CD8-positive, alpha-beta memory T cell (primary cell): Measurements from ENCODE around the gene FAM89A. TPM values are rescaled to one million over a fixed set of nuclear protein-coding genes. Genes with fewer than 3 reads are reported as not detected.
A peak's percentile ranks its signal among the peaks of the same experiment; 100 is the strongest.
"Not testable (repeated sequence)": the region's sequence is repeated elsewhere in the genome, so short reads cannot be mapped to it uniquely, and the experiment has no call there.

ENCODE experiments used
- CTCF ChIA-PET: fragments of 350-600 bp; sonication (Branson Sonifier 250); formaldehyde crosslinking; loops from one replicate; lab custom pipeline; 2021; ENCODE audit warnings: antibody characterized with exemption; lab: Charles Lee
- POLR2A ChIA-PET: fragments of 350-600 bp; sonication (Branson Sonifier 250); formaldehyde crosslinking; loops from one replicate; lab custom pipeline; 2021; ENCODE audit warnings: antibody characterized with exemption; lab: Charles Lee
- DNase-seq, 5 donors: peaks; one replicate each; pipeline versions ENCODE4 v3.0.0 to v3.0.0-alpha.2; 2020 to 2022; ENCODE audit warnings: mixed read lengths in 1 of 5
- H3K27ac ChIP-seq: one replicate; pipeline ENCODE4 v1.7.0; 2013; ENCODE audit warnings: low read depth, mild to moderate bottlenecking, low read length, moderate library complexity
- H3K27me3 ChIP-seq: 2 replicates; pipeline ENCODE4 v1.7.0; 2013; ENCODE audit warnings: low read length, mild to moderate bottlenecking; ENCODE audit not compliant: insufficient read depth, poor library complexity, severe bottlenecking
- H3K36me3 ChIP-seq: 2 replicates; pipeline ENCODE4 v1.7.0; 2013; ENCODE audit warnings: mild to moderate bottlenecking, low read length, moderate library complexity; ENCODE audit not compliant: insufficient read depth
- H3K4me1 ChIP-seq: 2 replicates; pipeline ENCODE4 v1.7.0; 2013; ENCODE audit warnings: mild to moderate bottlenecking, low read length, moderate library complexity; ENCODE audit not compliant: insufficient read depth
- H3K4me3 ChIP-seq: 2 replicates; pipeline ENCODE4 v1.7.0; 2013; ENCODE audit warnings: mild to moderate bottlenecking, low read length
- H3K9me3 ChIP-seq: 2 replicates; pipeline ENCODE4 v1.7.0; 2013; ENCODE audit warnings: mild to moderate bottlenecking, low read length
- H3K27ac Mint-ChIP-seq, 8 donors: one replicate each; pipeline ENCODE4 v1.8.0; 2020 to 2021; ENCODE audit warnings: mixed read lengths in 8 of 8, mild to moderate bottlenecking in 6 of 8, inconsistent platforms in 3 of 8, moderate library complexity in 3 of 8
- H3K27me3 Mint-ChIP-seq, 2 donors: one replicate each; pipeline ENCODE4 v1.8.0; 2020 to 2021; ENCODE audit warnings: mixed read lengths in 2 of 2, mild to moderate bottlenecking in 1 of 2, moderate library complexity in 1 of 2
- H3K36me3 Mint-ChIP-seq, 3 donors: one replicate each; pipeline ENCODE4 v1.8.0; 2020 to 2021; ENCODE audit warnings: mixed read lengths in 3 of 3, inconsistent platforms in 1 of 3, mild to moderate bottlenecking in 1 of 3
- H3K4me1 Mint-ChIP-seq, 3 donors: one replicate each; pipeline ENCODE4 v1.8.0; 2020 to 2021; ENCODE audit warnings: mixed read lengths in 3 of 3, inconsistent platforms in 1 of 3, mild to moderate bottlenecking in 1 of 3
- H3K4me3 Mint-ChIP-seq, 7 donors: one replicate each; pipeline ENCODE4 v1.8.0; 2020 to 2021; ENCODE audit warnings: mixed read lengths in 7 of 7, mild to moderate bottlenecking in 6 of 7, moderate library complexity in 4 of 7, inconsistent platforms in 2 of 7
- H3K9me3 Mint-ChIP-seq, 5 donors: one replicate each; pipeline ENCODE4 v1.8.0; 2020 to 2022; ENCODE audit warnings: mixed read lengths in 5 of 5, mild to moderate bottlenecking in 3 of 5, moderate library complexity in 2 of 5, inconsistent platforms in 1 of 5
- polyA plus RNA-seq: library from polyadenylated mRNA; unstranded; fragments of 300-500 nt; fragmentation: Illumina TruSeq; gene quantifications from one replicate; pipeline ENCODE4 v1.2.3, GENCODE V29; 2021
- total RNA-seq, 2 experiments: library from RNA; stranded (reverse); gene quantifications; one replicate each; pipeline ENCODE4 v1.2.3, GENCODE V29; 2021

Gene FAM89A
- total and polyA plus RNA-seq, 3 experiments from 2014 or later: 10.5 to 14.8 (median 12.1) TPM

DNA sequence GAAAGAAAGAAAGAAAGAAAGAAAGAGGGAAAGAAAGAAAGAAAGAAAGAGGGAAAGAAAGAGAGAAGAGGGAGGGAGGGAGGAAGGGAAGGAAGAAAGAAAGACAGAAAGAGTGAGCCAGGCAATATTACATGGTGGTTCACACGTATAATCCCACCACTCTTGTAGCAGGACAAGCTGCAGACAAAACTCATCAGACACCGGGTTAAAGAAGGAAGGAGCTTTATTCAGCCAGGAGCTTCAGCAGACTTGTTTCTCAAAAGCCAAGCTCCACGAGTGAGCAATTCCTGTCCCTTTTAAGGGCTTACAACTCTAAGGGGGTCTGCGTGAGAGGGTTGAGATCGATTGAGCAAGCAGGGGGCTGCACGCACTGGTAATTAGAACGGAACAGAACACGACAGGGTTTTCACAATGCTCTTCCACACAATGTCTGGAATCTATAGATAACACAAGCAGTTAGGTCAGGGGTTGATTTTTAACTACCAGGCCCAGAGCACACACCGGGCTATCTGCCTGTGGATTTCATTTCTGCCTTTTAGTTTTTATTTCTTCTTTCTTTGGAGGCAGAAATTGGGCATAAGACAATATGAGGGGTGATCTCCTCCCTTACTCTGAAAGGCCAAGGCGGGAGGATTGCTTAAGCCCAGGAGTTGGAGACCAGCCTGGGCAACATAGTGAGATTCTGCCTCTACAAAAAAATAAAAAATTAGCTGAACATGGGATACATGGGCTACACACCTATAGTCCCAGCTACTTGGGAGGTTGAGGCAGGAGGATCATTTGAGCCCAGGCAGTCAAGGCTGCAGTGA lies 6.1 kb upstream of the FAM89A start:
- CTCF ChIA-PET, H3K9me3 ChIP-seq, H3K4me3 Mint-ChIP-seq, H3K27me3 ChIP-seq, H3K4me3 ChIP-seq, H3K36me3 Mint-ChIP-seq, H3K9me3 Mint-ChIP-seq, H3K27ac ChIP-seq, H3K36me3 ChIP-seq, DNase-seq, POLR2A ChIA-PET, H3K4me1 Mint-ChIP-seq, H3K27ac Mint-ChIP-seq, H3K4me1 ChIP-seq: not testable (repeated sequence)
- peaks cover 8 to 13% of the 10 kb centered on the region in 2 donors for H3K27me3 Mint-ChIP-seq

DNA sequence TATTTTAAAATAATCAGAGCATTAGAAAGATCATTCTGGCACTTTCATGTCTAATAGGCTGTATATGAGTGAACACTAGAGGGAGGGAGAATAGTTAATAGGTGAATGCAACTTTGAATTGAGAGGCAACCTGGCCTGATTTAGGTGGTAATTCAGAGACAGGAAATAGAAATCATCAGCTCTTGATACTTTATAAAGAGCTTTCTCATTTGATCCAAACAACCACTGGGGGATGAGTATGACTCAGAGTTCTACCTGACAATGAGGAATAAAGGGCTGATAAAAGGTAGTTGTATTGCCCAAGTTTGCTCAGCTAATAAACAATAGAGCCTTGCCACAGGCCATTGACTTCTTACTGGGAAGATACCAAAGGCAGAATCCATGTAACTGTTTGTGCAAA lies 5.2 kb upstream of the FAM89A start:
- H3K4me1 ChIP-seq: peaks cover 7% of the 10 kb centered on the region
- no peaks in the 10 kb centered on the region for H3K27me3 ChIP-seq
- no peak overlapping the region for H3K27ac ChIP-seq
- H3K36me3 ChIP-seq: no peaks in the 10 kb centered on the region
- H3K4me3 Mint-ChIP-seq: no peak overlapping the region
- DNase-seq: no peak
- peaks cover 0 to 2% (median 1%) of the 10 kb centered on the region in 3 donors for H3K36me3 Mint-ChIP-seq
- peak overlapping the region in 2 of 8 donors; percentile 15 to 32 for H3K27ac Mint-ChIP-seq
- no peak overlapping the region for H3K4me3 ChIP-seq
- POLR2A ChIA-PET: no interaction called here
- H3K9me3 Mint-ChIP-seq: peaks cover 0 to 6% (median 3%) of the 10 kb centered on the region in 5 donors
- no peaks in the 10 kb centered on the region for H3K9me3 ChIP-seq
- peaks cover 4 to 9% (median 5%) of the 10 kb centered on the region in 3 donors for H3K4me1 Mint-ChIP-seq
- H3K27me3 Mint-ChIP-seq: peaks cover 8 to 11% of the 10 kb centered on the region in 2 donors
- CTCF ChIA-PET: no interaction called here

DNA sequence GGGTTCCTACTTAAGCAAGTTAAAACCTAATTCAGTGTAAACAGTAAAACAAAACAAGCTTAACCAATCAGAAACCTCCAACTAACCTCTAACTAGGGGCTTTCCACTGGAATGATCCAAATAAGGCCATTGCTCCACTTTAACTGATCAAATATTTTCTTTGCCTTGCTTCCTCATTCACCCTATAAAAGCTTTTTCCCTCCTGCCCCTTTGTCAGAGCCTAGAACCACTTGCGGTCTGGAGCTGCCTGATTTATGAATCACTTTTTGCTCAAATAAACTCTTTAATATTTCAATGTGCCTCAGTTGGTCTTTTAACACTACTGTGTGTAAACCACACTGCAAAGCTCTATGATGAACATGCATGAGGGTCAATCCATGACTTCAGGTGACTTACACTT lies 4.5 kb upstream of the FAM89A start:
- no peak for DNase-seq
- Mint-ChIP-seq H3K4me3 (no peak overlapping the region), H3K27ac (peak overlapping the region in 2 of 8 donors; percentile 60 to 82), H3K4me1 (peaks cover 4 to 9% (median 5%) of the 10 kb centered on the region in 3 donors), H3K36me3 (peaks cover 0 to 2% (median under 1%) of the 10 kb centered on the region in 3 donors), H3K27me3 (peaks cover 7 to 11% of the 10 kb centered on the region in 2 donors), H3K9me3 (peaks cover 0 to 6% (median 3%) of the 10 kb centered on the region in 5 donors)
- Histone ChIP-seq H3K4me1 (peaks cover 7% of the 10 kb centered on the region), H3K4me3 (no peak overlapping the region), H3K27ac (no peak overlapping the region), H3K9me3 (no peaks in the 10 kb centered on the region), H3K27me3 (no peaks in the 10 kb centered on the region), H3K36me3 (no peaks in the 10 kb centered on the region)
- ChIA-PET CTCF (no interaction called here), POLR2A (no interaction called here)

DNA sequence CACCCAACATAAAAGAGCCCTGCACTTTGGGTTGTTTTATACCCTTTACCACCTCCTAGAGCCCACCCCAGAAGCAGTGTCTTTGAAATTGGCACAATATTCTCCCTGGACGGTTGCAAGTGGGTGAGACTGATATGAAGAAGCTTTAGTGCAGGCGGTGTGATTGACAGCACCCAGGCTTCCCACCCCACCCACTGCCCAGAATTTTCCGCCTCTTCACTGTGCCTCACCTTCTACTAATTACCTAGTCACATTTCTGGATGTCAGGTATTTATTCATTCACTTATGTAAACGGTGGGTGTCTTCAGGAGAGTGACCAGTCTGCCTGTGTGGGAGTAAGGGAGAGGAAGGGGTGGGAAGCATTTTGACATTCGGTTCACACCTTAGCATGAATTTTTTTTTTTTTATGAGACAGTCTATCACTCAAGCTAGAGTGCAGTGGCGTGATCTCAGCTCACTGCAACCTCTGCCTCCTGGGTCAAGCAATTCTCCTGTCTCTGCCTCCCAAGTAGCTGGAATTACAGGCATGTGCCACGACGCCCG lies 1.7 kb upstream of the FAM89A start:
- peaks cover 17 to 28% (median 24%) of the 10 kb centered on the region in 3 donors for H3K4me1 Mint-ChIP-seq
- no peak for DNase-seq
- H3K4me3 Mint-ChIP-seq: peak overlapping the region in 6 of 7 donors; percentile 67 to 83 (median 76)
- peaks cover 0 to 6% (median 3%) of the 10 kb centered on the region in 5 donors for H3K9me3 Mint-ChIP-seq
- Histone ChIP-seq H3K27ac (no peak overlapping the region), H3K4me3 (no peak overlapping the region), H3K4me1 (peaks cover 20% of the 10 kb centered on the region), H3K27me3 (no peaks in the 10 kb centered on the region), H3K36me3 (no peaks in the 10 kb centered on the region), H3K9me3 (no peaks in the 10 kb centered on the region)
- CTCF ChIA-PET: no interaction called here
- H3K27me3 Mint-ChIP-seq: peaks cover 0 to 3% of the 10 kb centered on the region in 2 donors
- peaks cover 0 to 2% (median 0%) of the 10 kb centered on the region in 3 donors for H3K36me3 Mint-ChIP-seq
- peak overlapping the region in 2 of 8 donors; percentile 42 to 94 for H3K27ac Mint-ChIP-seq
- POLR2A ChIA-PET: no interaction called here

DNA sequence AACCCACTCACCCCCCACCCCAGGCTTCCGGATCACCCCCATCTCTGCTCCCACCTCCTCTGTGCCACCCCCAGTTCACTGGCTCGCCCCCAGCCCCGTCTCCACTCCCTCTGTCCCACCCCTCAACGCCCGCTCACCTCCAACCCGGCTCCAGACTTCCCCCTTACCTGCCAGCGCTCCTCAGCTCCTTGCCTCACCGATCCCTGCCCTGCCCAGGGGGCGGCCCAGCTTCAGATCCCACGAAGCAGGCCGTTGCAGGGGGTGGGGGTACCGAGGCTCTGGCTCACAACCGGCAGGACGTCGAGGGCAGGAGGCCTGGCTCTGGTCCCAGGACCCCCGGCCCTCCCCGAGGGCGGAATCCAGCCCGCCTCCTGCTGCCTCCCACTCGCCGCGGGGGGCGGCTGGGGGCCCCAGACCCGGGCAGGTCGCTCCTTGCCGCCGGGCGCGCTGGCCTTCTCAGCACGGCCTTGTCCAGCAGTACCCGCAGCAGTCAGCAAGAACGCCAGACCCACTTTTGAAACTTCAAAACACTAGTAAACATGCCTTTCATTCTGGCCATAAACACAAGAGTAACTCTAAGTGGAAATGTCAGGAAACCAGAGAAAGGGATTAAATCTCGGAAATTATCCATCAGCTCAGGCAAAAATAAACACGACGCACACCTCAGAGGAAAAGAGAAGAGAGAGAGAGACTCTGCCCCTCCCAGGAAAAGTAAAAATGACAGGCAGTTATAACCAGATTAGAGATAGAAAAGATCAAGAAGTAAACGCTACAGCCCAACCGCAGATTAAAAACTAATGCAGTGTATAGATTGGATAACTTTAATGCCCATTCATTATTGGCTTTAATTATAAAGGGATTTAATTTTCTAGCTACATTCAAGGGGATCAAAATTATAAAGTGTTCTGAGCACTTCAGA lies 1.0 kb upstream of the FAM89A start:
- peak overlapping the region; percentile 80 to 91 (median 84) for H3K4me3 Mint-ChIP-seq
- H3K27ac Mint-ChIP-seq: peak overlapping the region in 7 of 8 donors; percentile 2 to 94 (median 61)
- Histone ChIP-seq H3K27ac (no peak overlapping the region), H3K4me1 (peaks cover 28% of the 10 kb centered on the region), H3K9me3 (no peaks in the 10 kb centered on the region), H3K4me3 (peak overlapping the region; percentile 66), H3K36me3 (no peaks in the 10 kb centered on the region), H3K27me3 (no peaks in the 10 kb centered on the region)
- H3K27me3 Mint-ChIP-seq: peaks cover 0 to 3% of the 10 kb centered on the region in 2 donors
- peaks cover 0 to 6% (median 3%) of the 10 kb centered on the region in 5 donors for H3K9me3 Mint-ChIP-seq
- peaks cover 24 to 35% (median 31%) of the 10 kb centered on the region in 3 donors for H3K4me1 Mint-ChIP-seq
- POLR2A ChIA-PET: interaction anchor here (0.6 to 1.7 kb wide), 3 partner anchors 62 to 86 kb away, joined by 5 to 9 read pairs (median 5); partner anchors contain the start of genes ARV1 and TTC13
- CTCF ChIA-PET: interaction anchor here (0.9 kb wide), 1 partner anchor 68 kb away, joined by 3 read pairs; no protein-coding TSS in a partner anchor
- H3K36me3 Mint-ChIP-seq: peaks cover 0 to 2% (median 0%) of the 10 kb centered on the region in 3 donors
- no peak for DNase-seq

DNA sequence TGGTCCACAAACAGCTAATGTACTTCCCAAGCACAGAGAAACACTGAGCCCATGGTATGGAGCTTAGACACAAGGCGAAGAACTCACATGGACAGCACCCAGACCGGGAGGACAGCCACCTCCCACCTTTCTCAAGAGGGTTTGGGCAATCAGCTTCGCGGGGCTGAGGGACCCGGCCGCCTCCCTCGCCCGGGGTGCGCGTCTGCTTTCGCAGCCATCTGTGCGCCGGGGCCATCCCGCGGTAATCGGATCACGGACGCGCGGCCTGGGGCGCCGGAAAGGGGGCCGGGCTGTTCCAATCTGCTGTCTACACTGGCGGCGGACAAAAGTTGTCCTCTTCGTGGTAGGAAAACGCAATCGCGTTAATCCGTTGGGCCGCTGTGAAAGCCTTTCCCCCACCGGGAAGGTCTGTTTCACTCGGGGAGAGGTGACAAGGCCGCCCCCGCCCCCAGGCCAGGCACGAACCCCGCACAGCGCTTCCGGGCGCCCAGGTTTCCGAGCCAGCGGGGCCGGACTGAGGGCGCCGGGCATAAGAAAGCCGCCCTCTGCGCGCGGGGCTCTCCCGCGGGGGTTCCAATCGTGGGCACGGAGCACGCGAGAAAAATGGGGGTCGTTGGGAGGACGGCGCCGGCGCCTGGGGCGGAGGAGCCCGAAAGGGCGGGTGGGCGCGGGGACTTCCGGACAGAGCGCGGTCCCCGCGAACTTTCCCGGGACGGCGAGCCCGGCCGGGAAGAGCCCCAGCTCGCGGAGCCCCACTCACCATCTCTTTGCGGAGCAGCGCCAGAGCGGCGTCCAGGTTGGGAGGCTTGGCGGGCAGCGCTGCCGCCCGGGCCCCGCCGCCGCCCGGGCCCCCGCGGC lies 664 bp downstream of the FAM89A start:
- no peaks in the 10 kb centered on the region for H3K36me3 ChIP-seq
- H3K4me3 ChIP-seq: peak overlapping the region; percentile 67
- DNase-seq: peak; percentile 10 to 51 (median 19)
- peaks cover 0 to under 1% (median 0%) of the 10 kb centered on the region in 5 donors for H3K9me3 Mint-ChIP-seq
- no peaks in the 10 kb centered on the region for H3K9me3 ChIP-seq
- H3K27ac Mint-ChIP-seq: peak overlapping the region in 4 of 8 donors; percentile 51 to 70 (median 60)
- POLR2A ChIA-PET: interaction anchor here (1.7 kb wide), 1 partner anchor 61 kb away, joined by 9 read pairs; the partner anchor contains the start of genes ARV1 and TTC13
- H3K4me1 ChIP-seq: peaks cover 29% of the 10 kb centered on the region
- H3K4me1 Mint-ChIP-seq: peaks cover 25 to 39% (median 37%) of the 10 kb centered on the region in 3 donors
- no peak overlapping the region for H3K27ac ChIP-seq
- CTCF ChIA-PET: interaction anchor here (1.4 kb wide), 1 partner anchor 60 kb away, joined by 6 read pairs; the partner anchor contains the start of genes ARV1 and TTC13
- H3K27me3 Mint-ChIP-seq: peaks cover 0 to 3% of the 10 kb centered on the region in 2 donors
- peaks cover 0 to 2% (median 0%) of the 10 kb centered on the region in 3 donors for H3K36me3 Mint-ChIP-seq
- H3K4me3 Mint-ChIP-seq: peak overlapping the region; percentile 61 to 87 (median 81)
- no peaks in the 10 kb centered on the region for H3K27me3 ChIP-seq
